ENCODE results near the gene CDON.
"Not testable (repeated sequence)": the region's sequence is repeated elsewhere in the genome, so short reads cannot be mapped to it uniquely, and the experiment has no call there.

Gene CDON

DNA sequence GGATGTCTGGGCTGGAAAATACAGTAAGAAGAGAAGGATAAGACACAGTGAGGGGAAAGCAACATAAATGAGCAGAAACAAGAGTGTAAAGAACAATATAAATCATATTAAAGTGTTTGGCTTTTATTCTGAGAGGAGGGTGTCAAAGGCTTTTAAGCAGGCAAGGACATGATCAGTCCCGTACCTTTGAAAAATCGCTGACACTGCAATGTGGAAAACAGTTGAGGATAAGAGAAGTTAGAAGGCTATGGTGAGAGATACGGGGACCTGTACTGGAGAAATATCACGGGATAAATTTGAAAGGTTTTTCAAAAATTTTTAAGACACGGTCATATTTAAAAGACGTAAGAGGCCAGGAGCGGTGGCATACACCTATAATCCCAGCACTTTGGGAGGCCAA, 30.3 kb downstream of the CDON start:
- no peak for TF ChIP-seq POLR2AphosphoS5 (IDR thresholded peaks at IDR 0.05; ENCODE audit: low read depth)
- no peak for TF ChIP-seq SPI1 (IDR thresholded peaks at IDR 0.05; ENCODE audit: borderline replicate concordance, low read depth)
- TF ChIP-seq, protein P1, sequence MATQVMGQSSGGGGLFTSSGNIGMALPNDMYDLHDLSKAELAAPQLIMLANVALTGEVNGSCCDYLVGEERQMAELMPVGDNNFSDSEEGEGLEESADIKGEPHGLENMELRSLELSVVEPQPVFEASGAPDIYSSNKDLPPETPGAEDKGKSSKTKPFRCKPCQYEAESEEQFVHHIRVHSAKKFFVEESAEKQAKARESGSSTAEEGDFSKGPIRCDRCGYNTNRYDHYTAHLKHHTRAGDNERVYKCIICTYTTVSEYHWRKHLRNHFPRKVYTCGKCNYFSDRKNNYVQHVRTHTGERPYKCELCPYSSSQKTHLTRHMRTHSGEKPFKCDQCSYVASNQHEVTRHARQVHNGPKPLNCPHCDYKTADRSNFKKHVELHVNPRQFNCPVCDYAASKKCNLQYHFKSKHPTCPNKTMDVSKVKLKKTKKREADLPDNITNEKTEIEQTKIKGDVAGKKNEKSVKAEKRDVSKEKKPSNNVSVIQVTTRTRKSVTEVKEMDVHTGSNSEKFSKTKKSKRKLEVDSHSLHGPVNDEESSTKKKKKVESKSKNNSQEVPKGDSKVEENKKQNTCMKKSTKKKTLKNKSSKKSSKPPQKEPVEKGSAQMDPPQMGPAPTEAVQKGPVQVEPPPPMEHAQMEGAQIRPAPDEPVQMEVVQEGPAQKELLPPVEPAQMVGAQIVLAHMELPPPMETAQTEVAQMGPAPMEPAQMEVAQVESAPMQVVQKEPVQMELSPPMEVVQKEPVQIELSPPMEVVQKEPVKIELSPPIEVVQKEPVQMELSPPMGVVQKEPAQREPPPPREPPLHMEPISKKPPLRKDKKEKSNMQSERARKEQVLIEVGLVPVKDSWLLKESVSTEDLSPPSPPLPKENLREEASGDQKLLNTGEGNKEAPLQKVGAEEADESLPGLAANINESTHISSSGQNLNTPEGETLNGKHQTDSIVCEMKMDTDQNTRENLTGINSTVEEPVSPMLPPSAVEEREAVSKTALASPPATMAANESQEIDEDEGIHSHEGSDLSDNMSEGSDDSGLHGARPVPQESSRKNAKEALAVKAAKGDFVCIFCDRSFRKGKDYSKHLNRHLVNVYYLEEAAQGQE (IDR thresholded peaks at IDR 0.05; ENCODE audit: insufficient replicate concordance, low read depth) = no peak
- no peak for TF ChIP-seq GABPA (IDR thresholded peaks at IDR 0.05; ENCODE audit: low read depth)
- TF ChIP-seq, protein P2, sequence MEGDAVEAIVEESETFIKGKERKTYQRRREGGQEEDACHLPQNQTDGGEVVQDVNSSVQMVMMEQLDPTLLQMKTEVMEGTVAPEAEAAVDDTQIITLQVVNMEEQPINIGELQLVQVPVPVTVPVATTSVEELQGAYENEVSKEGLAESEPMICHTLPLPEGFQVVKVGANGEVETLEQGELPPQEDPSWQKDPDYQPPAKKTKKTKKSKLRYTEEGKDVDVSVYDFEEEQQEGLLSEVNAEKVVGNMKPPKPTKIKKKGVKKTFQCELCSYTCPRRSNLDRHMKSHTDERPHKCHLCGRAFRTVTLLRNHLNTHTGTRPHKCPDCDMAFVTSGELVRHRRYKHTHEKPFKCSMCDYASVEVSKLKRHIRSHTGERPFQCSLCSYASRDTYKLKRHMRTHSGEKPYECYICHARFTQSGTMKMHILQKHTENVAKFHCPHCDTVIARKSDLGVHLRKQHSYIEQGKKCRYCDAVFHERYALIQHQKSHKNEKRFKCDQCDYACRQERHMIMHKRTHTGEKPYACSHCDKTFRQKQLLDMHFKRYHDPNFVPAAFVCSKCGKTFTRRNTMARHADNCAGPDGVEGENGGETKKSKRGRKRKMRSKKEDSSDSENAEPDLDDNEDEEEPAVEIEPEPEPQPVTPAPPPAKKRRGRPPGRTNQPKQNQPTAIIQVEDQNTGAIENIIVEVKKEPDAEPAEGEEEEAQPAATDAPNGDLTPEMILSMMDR (IDR thresholded peaks at IDR 0.05; ENCODE audit: insufficient read depth, low read length) = no peak

DNA sequence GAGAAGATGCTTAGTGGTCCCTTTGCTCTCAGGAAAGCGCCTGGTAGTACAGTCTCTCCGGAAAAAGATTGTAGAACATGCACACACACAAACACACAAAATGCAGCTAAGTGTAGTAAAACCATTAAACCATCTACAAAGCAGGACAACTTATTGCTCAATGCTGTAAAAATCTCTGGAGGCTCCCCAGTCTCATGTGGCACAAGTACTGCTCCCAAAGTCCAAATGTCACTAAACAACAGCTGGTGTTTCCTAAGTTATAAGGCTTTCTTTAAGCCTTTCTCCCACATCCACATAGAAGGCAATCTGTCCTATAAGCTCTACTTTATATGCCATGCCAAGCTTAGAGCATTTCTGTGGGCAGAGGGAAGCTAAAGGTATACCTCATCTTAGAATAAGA, 32.9 kb downstream of the CDON start:
- Histone ChIP-seq H3K27me3 (ENCODE audit: insufficient read depth, poor library complexity, severe bottlenecking) (peaks cover 8% of the 10 kb centered on the region), H3K4me3 (replicated peaks; ENCODE audit: insufficient read depth, low read length) (no peak overlapping the region), H3K27ac (replicated peaks) (no peak overlapping the region)
- no peak for TF ChIP-seq SPI1 (IDR thresholded peaks at IDR 0.05; ENCODE audit: borderline replicate concordance, low read depth)
- TF ChIP-seq, protein P2 (IDR thresholded peaks at IDR 0.05; ENCODE audit: insufficient read depth, low read length) = no peak
- TF ChIP-seq, protein P1 (IDR thresholded peaks at IDR 0.05; ENCODE audit: insufficient replicate concordance, low read depth) = no peak
- no peak for DNase-seq (ENCODE audit: low read depth in 1 of 2, low spot score in 1 of 2)

More for the DNA sequence above, 30.3 kb downstream of the CDON start:
- no peak overlapping the region for H3K4me3 ChIP-seq (replicated peaks; ENCODE audit: insufficient read depth, low read length)
- peaks cover 7% of the 10 kb centered on the region for H3K27me3 ChIP-seq (ENCODE audit: insufficient read depth, poor library complexity, severe bottlenecking)
- H3K27ac ChIP-seq (replicated peaks) = no peak overlapping the region
- no peak for DNase-seq (ENCODE audit: low read depth in 1 of 2, low spot score in 1 of 2)

DNA sequence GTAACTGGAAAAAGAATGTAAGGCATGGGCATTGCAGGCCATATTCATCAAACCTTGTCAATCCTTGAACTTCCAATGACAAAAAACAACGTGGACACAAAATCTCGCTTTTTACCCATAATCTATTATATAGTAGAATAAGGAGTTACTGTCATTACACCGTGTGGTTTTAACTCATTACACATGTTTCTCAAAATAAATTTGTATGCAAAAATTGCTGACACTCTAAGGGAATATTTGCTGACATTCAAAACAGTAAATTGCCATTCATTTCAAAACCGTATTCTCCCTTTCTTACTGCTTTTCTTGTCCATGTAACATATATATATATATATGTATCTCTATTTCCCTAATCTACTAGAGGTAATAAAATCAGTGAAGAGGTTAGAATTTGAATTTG, 33.4 kb downstream of the CDON start:
- no peak overlapping the region for H3K4me3 ChIP-seq (replicated peaks; ENCODE audit: insufficient read depth, low read length)
- peaks cover 10% of the 10 kb centered on the region for H3K27me3 ChIP-seq (ENCODE audit: insufficient read depth, poor library complexity, severe bottlenecking)
- no peak overlapping the region for H3K27ac ChIP-seq (replicated peaks)
- TF ChIP-seq, protein P1 (IDR thresholded peaks at IDR 0.05; ENCODE audit: insufficient replicate concordance, low read depth) = no peak
- DNase-seq (ENCODE audit: low read depth in 1 of 2, low spot score in 1 of 2) = no peak

DNA sequence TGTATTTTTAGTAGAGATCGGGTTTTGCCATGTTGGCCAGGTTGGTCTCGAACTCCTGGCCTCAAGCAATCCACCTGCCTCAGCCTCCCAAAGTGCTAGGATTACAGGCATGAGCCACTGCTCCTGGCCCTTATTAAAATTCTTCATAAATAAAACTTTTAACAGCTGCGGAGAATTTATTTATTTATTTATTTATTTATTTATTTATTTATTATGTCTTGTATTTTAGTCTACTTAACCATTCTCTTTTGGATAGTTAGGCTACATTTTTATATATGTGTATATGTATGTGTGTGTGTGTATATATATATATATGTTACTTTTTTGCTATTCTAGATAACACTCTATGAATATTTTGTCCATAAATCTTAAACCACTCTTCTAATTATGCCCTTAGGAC, 34.1 kb downstream of the CDON start:
- H3K27ac ChIP-seq (replicated peaks); DNase-seq (ENCODE audit: low read depth in 1 of 2, low spot score in 1 of 2): not testable (repeated sequence)

More for the DNA sequence above, 34.1 kb downstream of the CDON start:
- H3K4me3 ChIP-seq (replicated peaks; ENCODE audit: insufficient read depth, low read length) = not testable (repeated sequence)
- H3K27me3 ChIP-seq (ENCODE audit: insufficient read depth, poor library complexity, severe bottlenecking) = peaks cover 10% of the 10 kb centered on the region

Data from HL-60 (cell line).